OCI-LY1 (cell line): ENCODE measurements around the gene TANK.
"Not testable (repeated sequence)": the region's sequence is repeated elsewhere in the genome, so short reads cannot be mapped to it uniquely, and the experiment has no call there.

Source experiments
- H2AFZ ChIP-seq: fragments of 200-600 bp; sonication (generic), shearing (Covaris generic); 2 replicates; pipeline ENCODE4 v1.6.0; 2014; ENCODE audit warnings: antibody characterized with exemption, mild to moderate bottlenecking, low read length
- H3F3A ChIP-seq: fragments of 200-600 bp; sonication (generic), shearing (Covaris generic); 2 replicates; pipeline ENCODE4 v1.6.0; 2014; ENCODE audit warnings: mild to moderate bottlenecking, antibody characterized with exemption, low read length, moderate library complexity; ENCODE audit not compliant: insufficient read depth
- H3K27ac ChIP-seq: fragments of 200-600 bp; sonication (generic); 2 replicates; pipeline ENCODE4 v1.5.1; 2014; ENCODE audit warnings: low read length, mixed run types, mild to moderate bottlenecking, low read depth; ENCODE audit not compliant: poor library complexity, severe bottlenecking
- H3K27me3 ChIP-seq: fragments of 200-600 bp; sonication (generic); 2 replicates; pipeline ENCODE4 v1.6.0; 2014; ENCODE audit warnings: antibody characterized with exemption, mild to moderate bottlenecking, low read length, moderate library complexity; ENCODE audit not compliant: insufficient read depth
- H3K36me3 ChIP-seq: fragments of 200-600 bp; sonication (generic); 2 replicates; pipeline ENCODE4 v1.6.1; 2014; ENCODE audit warnings: mild to moderate bottlenecking, antibody characterized with exemption, low read length, moderate library complexity, mixed read lengths; ENCODE audit not compliant: insufficient read depth
- H3K4me1 ChIP-seq: fragments of 200-600 bp; sonication (generic); 2 replicates; pipeline ENCODE4 v1.5.1; 2014; ENCODE audit warnings: mild to moderate bottlenecking, low read length, moderate library complexity; ENCODE audit not compliant: insufficient read depth, severe bottlenecking
- H3K4me2 ChIP-seq: fragments of 200-600 bp; sonication (generic), shearing (Covaris generic); 2 replicates; pipeline ENCODE4 v1.6.1; 2014; ENCODE audit warnings: low read length
- H3K4me3 ChIP-seq: fragments of 200-600 bp; sonication (generic); 2 replicates; pipeline ENCODE4 v1.5.1; 2014; ENCODE audit warnings: low read length, low read depth, mild to moderate bottlenecking, mixed read lengths; ENCODE audit not compliant: poor library complexity, severe bottlenecking
- H3K79me2 ChIP-seq: fragments of 200-600 bp; shearing (Covaris generic); 2 replicates; pipeline ENCODE4 v1.6.1; 2016; ENCODE audit warnings: mixed run types, low read length, mixed read lengths; ENCODE audit not compliant: insufficient read depth
- H3K9ac ChIP-seq: fragments of 200-600 bp; sonication (generic), shearing (Covaris generic); 2 replicates; pipeline ENCODE4 v1.6.1; 2014; ENCODE audit warnings: mild to moderate bottlenecking, low read length, mixed read lengths
- H3K9me2 ChIP-seq: fragments of 200-600 bp; sonication (generic), shearing (Covaris generic); 2 replicates; pipeline ENCODE4 v1.6.1; 2014; ENCODE audit warnings: low read depth, mild to moderate bottlenecking, low read length, mixed read lengths
- H3K9me3 ChIP-seq: fragments of 200-600 bp; shearing (Covaris generic); 2 replicates; pipeline ENCODE4 v1.6.1; 2014; ENCODE audit warnings: low read length, mixed read lengths
- H4K20me1 ChIP-seq: fragments of 200-600 bp; sonication (generic), shearing (Covaris generic); 2 replicates; pipeline ENCODE4 v1.6.0; 2016; ENCODE audit warnings: mild to moderate bottlenecking, low read length; ENCODE audit not compliant: insufficient read depth
- CTCF ChIP-seq: fragments of 200-600 bp; sonication (generic), shearing (Covaris generic); IDR thresholded peaks from 2 replicates; pipeline ENCODE4 v1.5.1; 2017; ENCODE audit warnings: mild to moderate bottlenecking, antibody characterized with exemption, low read length, moderate library complexity, mixed read lengths
- EZH2 ChIP-seq: fragments of 200-600 bp; sonication (generic), shearing (Covaris generic); IDR thresholded peaks from 2 replicates; pipeline ENCODE4 v1.8.0; 2017; ENCODE audit warnings: borderline replicate concordance, mixed run types, mild to moderate bottlenecking, antibody characterized with exemption, low read length, moderate library complexity, mixed read lengths

Gene TANK

GRCh38 chr2:161130354-161130753 is 29.9 kb upstream of the TANK start:
- TF ChIP-seq CTCF = no peak
- TF ChIP-seq EZH2 = no peak
- H3K4me2 ChIP-seq = no peak overlapping the region
- H3K4me3 ChIP-seq = no peak overlapping the region
- no peaks in the 10 kb centered on the region for H4K20me1 ChIP-seq
- no peaks in the 10 kb centered on the region for H3K9me3 ChIP-seq
- H3F3A ChIP-seq = no peaks in the 10 kb centered on the region
- H3K9me2 ChIP-seq = no peaks in the 10 kb centered on the region
- H3K27me3 ChIP-seq = no peaks in the 10 kb centered on the region
- no peak overlapping the region for H3K9ac ChIP-seq
- no peak overlapping the region for H2AFZ ChIP-seq
- H3K27ac ChIP-seq = no peak overlapping the region
- no peaks in the 10 kb centered on the region for H3K79me2 ChIP-seq
- H3K36me3 ChIP-seq = no peaks in the 10 kb centered on the region
- H3K4me1 ChIP-seq = peaks cover 12% of the 10 kb centered on the region

DNA sequence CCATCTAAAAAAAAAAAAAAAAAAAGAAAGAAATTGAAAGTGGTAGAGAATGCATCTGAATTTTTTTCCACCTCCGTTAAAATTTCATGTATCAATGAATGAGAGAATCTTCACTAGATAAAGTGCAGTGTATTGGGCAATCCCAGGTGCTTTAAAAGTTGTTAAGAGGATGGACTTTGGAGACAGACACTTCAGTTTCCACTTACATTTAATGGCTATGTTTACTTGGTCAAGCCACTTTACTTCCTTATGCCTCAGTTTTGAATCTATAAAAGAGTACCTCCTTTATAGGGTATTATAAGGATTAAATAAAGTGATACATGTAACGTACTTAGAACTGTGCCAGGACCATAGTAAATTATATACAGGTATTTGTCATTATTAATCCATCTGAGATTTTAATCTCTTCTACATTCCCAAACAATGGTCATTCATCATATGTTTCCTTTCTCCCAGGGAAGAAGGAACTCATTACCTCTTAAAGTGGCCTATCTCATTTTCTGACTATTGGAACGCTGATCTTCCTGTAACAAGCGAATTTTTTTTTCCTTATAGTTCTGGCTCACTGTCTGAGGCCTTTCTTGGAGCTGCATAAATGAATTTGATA is 29.1 kb upstream of the TANK start:
- Histone ChIP-seq H3K4me1 (peaks cover 20% of the 10 kb centered on the region), H3K4me2 (no peak overlapping the region), H3K27ac (no peak overlapping the region), H3K27me3 (no peaks in the 10 kb centered on the region), H4K20me1 (no peaks in the 10 kb centered on the region), H3K36me3 (no peaks in the 10 kb centered on the region), H3K9me2 (no peaks in the 10 kb centered on the region), H3F3A (no peaks in the 10 kb centered on the region), H3K79me2 (no peaks in the 10 kb centered on the region), H3K9me3 (no peaks in the 10 kb centered on the region), H2AFZ (no peak overlapping the region), H3K4me3 (no peak overlapping the region), H3K9ac (no peak overlapping the region)
- TF ChIP-seq CTCF (no peak), EZH2 (no peak)

GRCh38 chr2:161131804-161132203 is 28.4 kb upstream of the TANK start:
- peaks cover 26% of the 10 kb centered on the region for H3K4me1 ChIP-seq
- H3K79me2 ChIP-seq = no peaks in the 10 kb centered on the region; the same call in 1 of the 2 replicates
- H3K4me3 ChIP-seq = no peak overlapping the region
- no peak for TF ChIP-seq EZH2
- no peak for TF ChIP-seq CTCF
- H3K36me3 ChIP-seq = no peaks in the 10 kb centered on the region
- no peaks in the 10 kb centered on the region for H3F3A ChIP-seq
- no peak overlapping the region for H3K4me2 ChIP-seq
- H4K20me1 ChIP-seq = no peaks in the 10 kb centered on the region
- no peak overlapping the region for H3K27ac ChIP-seq
- H3K9ac ChIP-seq = no peak overlapping the region
- H2AFZ ChIP-seq = no peak overlapping the region
- no peaks in the 10 kb centered on the region for H3K9me3 ChIP-seq
- H3K9me2 ChIP-seq = no peaks in the 10 kb centered on the region
- no peaks in the 10 kb centered on the region for H3K27me3 ChIP-seq

DNA sequence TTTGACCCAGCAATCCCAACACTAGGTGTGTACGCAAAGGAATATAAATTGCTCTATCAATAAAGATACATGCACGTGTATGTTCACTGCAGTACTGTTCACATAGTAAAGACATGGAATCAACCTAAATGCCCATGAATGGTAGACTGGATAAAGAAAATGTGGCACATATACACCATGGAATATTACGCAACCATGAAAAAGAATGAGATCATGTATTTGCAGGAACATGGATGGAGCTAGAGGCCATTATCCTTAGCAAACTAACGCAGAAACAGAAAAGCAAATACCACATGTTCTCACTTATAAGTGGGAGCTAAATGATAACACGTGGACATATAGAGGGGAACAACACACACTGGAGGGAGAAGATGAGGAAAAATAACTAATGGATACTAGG is 27.8 kb upstream of the TANK start:
- not testable (repeated sequence) for H4K20me1 ChIP-seq, H3K27me3 ChIP-seq, H3K4me2 ChIP-seq, H3K9me3 ChIP-seq, H3F3A ChIP-seq, H3K79me2 ChIP-seq, H3K9me2 ChIP-seq, H3K36me3 ChIP-seq, H3K4me3 ChIP-seq, H2AFZ ChIP-seq, H3K27ac ChIP-seq, H3K9ac ChIP-seq
- peaks cover 28% of the 10 kb centered on the region for H3K4me1 ChIP-seq
